HepG2 (cell line): ENCODE measurements around the gene ZNF221. TPM values are rescaled to one million over a fixed set of nuclear protein-coding genes. Genes with fewer than 3 reads are reported as not detected.

Experiments
- EZH2 ChIP-seq: conservative IDR thresholded peaks from 2 replicates; pipeline ENCODE4 v1.6.1; 2012; ENCODE audit warnings: mild to moderate bottlenecking, low read depth, low read length, moderate library complexity
- IRX3 ChIP-seq: sonication (generic); formaldehyde crosslinking; IDR thresholded peaks from 2 replicates; pipeline ENCODE4 v1.8.1; 2023; ENCODE audit warnings: mild to moderate bottlenecking, low read depth, missing genetic modification reagents, borderline replicate concordance
- KMT2B ChIP-seq: IDR thresholded peaks from 2 replicates; pipeline ENCODE4 v1.6.1; 2016; ENCODE audit warnings: missing genetic modification reagents, missing compliant biosample characterization
- MEF2D ChIP-seq: sonication (generic); formaldehyde crosslinking; IDR thresholded peaks from 2 replicates; pipeline ENCODE4 v1.5.1; 2020; ENCODE audit warnings: mild to moderate bottlenecking, missing genetic modification reagents
- NR2C2 ChIP-seq: sonication (generic); formaldehyde crosslinking; IDR thresholded peaks from 2 replicates; pipeline ENCODE4 v1.4.0; 2020; ENCODE audit warnings: missing genetic modification reagents, mild to moderate bottlenecking, moderate library complexity, borderline replicate concordance
- RBAK ChIP-seq: sonication (generic); formaldehyde crosslinking; IDR thresholded peaks from 2 replicates; pipeline ENCODE4 v1.5.1; 2020; ENCODE audit warnings: mild to moderate bottlenecking, missing genetic modification reagents
- THAP11 ChIP-seq: IDR thresholded peaks from 2 replicates; pipeline ENCODE4 v1.6.1; 2016; ENCODE audit warnings: missing biosample characterization, missing genetic modification reagents
- ZBTB1 ChIP-seq: sonication (generic); formaldehyde crosslinking; IDR thresholded peaks from 2 replicates; pipeline ENCODE4 v1.4.0; 2020; ENCODE audit warnings: missing genetic modification reagents, borderline replicate concordance
- ZBTB38 ChIP-seq: sonication (generic); formaldehyde crosslinking; IDR thresholded peaks from 2 replicates; pipeline ENCODE4 v1.5.1; 2020; ENCODE audit warnings: mild to moderate bottlenecking, missing genetic modification reagents
- ZKSCAN8 ChIP-seq: IDR thresholded peaks from 2 replicates; pipeline ENCODE4 v1.6.1; 2016; ENCODE audit warnings: borderline replicate concordance, missing genetic modification reagents, missing compliant biosample characterization
- ZNF121 ChIP-seq: sonication (generic); formaldehyde crosslinking; IDR thresholded peaks from 2 replicates; pipeline ENCODE4 v1.5.0; 2020; ENCODE audit warnings: mild to moderate bottlenecking, missing genetic modification reagents
- ZSCAN22 ChIP-seq: sonication (generic); formaldehyde crosslinking; IDR thresholded peaks from 2 replicates; pipeline ENCODE4 v1.4.0; 2020; ENCODE audit warnings: mild to moderate bottlenecking, missing genetic modification reagents
- polyA plus RNA-seq, 8 experiments: library from polyadenylated mRNA; depleted of rRNA in 3 of 8; stranded (reverse) in 7 of 8; unstranded in 1 of 8; fragments of >200 nt; fragmentation: Illumina TruSeq in 4 of 8; extraction: Trizol in 4 of 8; gene quantifications; 2 replicates each; pipeline versions ENCODE4 v1.2.1 to v1.2.3, GENCODE V29; 2011 to 2016; ENCODE audit warnings: low read depth in 4 of 8, missing spikeins in 1 of 8, mixed read lengths in 1 of 8; ENCODE audit not compliant: insufficient read depth in 1 of 8
- total RNA-seq, 5 experiments: library from RNA; depleted of rRNA; stranded (reverse); fragments of >200 nt; fragmentation: Illumina TruSeq; extraction: Trizol; gene quantifications; 2 replicates each; pipeline ENCODE4 v1.2.3, GENCODE V29; 2016; ENCODE audit warnings: low read depth in 1 of 5
- TF ChIP-seq, protein P1 (sequence below): sonication (generic); formaldehyde crosslinking; IDR thresholded peaks from 2 replicates; pipeline ENCODE4 v1.4.0; 2020; ENCODE audit warnings: missing genetic modification reagents, borderline replicate concordance
- TF ChIP-seq, protein P2 (sequence below): sonication (generic); formaldehyde crosslinking; IDR thresholded peaks from 2 replicates; pipeline ENCODE4 v1.4.0; 2020; ENCODE audit warnings: mild to moderate bottlenecking, missing genetic modification reagents
- TF ChIP-seq, protein P3 (sequence below), 2 experiments: sonication (generic) in 1 of 2; formaldehyde crosslinking in 1 of 2; IDR thresholded peaks; 2 replicates each; pipeline versions ENCODE4 v1.5.1 to v1.6.1; 2011 to 2020; ENCODE audit warnings: borderline replicate concordance in 1 of 2, low read depth in 1 of 2, low read length in 1 of 2, mild to moderate bottlenecking in 1 of 2, missing genetic modification reagents in 1 of 2, moderate library complexity in 1 of 2
- TF ChIP-seq, protein P4 (sequence below): sonication (generic); formaldehyde crosslinking; IDR thresholded peaks from 2 replicates; pipeline ENCODE4 v1.5.1; 2020; ENCODE audit warnings: missing genetic modification reagents, mild to moderate bottlenecking, borderline replicate concordance

The ZNF221 gene
- total and polyA plus RNA-seq, 2 of the 13 experiments (the other 11 are each of a cell fraction or from before 2014, with no cell fraction given) = 0.48 to 3.4 TPM

DNA sequence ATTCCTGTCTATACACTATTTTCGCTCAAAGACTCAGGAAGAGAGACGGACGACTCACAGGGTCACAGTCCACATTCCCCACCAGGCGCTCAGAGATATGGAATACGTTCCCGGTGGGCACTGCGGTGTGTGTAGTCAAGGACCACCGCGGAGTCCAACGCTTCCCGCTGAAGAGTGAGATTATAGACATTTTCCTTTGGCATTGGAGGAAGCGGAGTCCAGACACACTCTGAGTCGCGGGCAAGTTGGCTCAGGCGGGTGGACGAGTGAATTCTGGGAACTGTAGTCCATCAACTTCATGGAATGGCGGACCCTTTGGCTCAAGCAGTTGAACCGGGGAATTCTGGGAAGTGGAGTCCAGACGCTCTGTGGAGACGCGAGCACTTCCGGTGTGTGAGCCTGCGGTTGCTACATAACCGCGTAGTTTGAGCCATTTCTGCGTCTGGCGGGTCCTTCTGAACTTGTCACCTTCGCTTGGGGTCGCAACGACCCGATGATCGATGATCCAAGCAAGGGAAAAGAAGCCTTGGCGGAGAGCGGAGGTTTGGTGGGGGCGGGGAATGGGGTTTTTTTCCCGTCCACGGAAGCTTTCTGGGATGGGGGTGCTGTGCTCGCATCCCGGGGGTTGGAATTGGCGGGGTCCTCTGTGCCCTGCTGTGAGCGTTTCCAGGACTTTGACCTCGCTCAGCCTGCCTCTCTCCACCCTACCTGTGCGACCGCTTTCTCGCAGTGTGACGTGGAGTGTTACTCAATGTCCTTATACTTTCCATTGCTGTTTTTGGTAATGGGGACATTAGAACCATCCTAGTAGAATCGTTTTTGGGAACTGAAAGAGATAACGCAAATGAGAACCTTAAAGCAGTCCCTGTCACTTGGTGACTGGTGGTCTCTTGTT, 51.8 kb downstream of the ZNF221 start, which contains the start of gene ZNF230 (continued):
- TF ChIP-seq, protein P1, sequence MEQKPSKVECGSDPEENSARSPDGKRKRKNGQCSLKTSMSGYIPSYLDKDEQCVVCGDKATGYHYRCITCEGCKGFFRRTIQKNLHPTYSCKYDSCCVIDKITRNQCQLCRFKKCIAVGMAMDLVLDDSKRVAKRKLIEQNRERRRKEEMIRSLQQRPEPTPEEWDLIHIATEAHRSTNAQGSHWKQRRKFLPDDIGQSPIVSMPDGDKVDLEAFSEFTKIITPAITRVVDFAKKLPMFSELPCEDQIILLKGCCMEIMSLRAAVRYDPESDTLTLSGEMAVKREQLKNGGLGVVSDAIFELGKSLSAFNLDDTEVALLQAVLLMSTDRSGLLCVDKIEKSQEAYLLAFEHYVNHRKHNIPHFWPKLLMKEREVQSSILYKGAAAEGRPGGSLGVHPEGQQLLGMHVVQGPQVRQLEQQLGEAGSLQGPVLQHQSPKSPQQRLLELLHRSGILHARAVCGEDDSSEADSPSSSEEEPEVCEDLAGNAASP (CRISPR knock-in tag) = no peak
- TF ChIP-seq MEF2D (CRISPR knock-in tag) (no peak; the same call in 1 of the 2 replicates), EZH2 (no peak), ZKSCAN8 (CRISPR knock-in tag) (no peak), IRX3 (no peak), KMT2B (peak; percentile 82; the same call in 1 of the 2 replicates), NR2C2 (CRISPR knock-in tag) (peak; percentile 97), ZBTB38 (CRISPR knock-in tag) (no peak), ZSCAN22 (no peak), ZNF121 (no peak), RBAK (CRISPR knock-in tag) (no peak), ZBTB1 (no peak), THAP11 (CRISPR knock-in tag) (peak; percentile 99)
- TF ChIP-seq, protein P2, sequence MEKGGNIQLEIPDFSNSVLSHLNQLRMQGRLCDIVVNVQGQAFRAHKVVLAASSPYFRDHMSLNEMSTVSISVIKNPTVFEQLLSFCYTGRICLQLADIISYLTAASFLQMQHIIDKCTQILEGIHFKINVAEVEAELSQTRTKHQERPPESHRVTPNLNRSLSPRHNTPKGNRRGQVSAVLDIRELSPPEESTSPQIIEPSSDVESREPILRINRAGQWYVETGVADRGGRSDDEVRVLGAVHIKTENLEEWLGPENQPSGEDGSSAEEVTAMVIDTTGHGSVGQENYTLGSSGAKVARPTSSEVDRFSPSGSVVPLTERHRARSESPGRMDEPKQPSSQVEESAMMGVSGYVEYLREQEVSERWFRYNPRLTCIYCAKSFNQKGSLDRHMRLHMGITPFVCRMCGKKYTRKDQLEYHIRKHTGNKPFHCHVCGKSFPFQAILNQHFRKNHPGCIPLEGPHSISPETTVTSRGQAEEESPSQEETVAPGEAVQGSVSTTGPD (CRISPR knock-in tag) = no peak
- TF ChIP-seq, protein P3, sequence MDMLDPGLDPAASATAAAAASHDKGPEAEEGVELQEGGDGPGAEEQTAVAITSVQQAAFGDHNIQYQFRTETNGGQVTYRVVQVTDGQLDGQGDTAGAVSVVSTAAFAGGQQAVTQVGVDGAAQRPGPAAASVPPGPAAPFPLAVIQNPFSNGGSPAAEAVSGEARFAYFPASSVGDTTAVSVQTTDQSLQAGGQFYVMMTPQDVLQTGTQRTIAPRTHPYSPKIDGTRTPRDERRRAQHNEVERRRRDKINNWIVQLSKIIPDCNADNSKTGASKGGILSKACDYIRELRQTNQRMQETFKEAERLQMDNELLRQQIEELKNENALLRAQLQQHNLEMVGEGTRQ (IDR thresholded peaks at IDR 0.05; ENCODE audit: low read depth, low read length) = no peak
- TF ChIP-seq, protein P3 (CRISPR knock-in tag; IDR thresholded peaks at IDR 0.05; ENCODE audit: borderline replicate concordance) = no peak
- TF ChIP-seq, protein P4, sequence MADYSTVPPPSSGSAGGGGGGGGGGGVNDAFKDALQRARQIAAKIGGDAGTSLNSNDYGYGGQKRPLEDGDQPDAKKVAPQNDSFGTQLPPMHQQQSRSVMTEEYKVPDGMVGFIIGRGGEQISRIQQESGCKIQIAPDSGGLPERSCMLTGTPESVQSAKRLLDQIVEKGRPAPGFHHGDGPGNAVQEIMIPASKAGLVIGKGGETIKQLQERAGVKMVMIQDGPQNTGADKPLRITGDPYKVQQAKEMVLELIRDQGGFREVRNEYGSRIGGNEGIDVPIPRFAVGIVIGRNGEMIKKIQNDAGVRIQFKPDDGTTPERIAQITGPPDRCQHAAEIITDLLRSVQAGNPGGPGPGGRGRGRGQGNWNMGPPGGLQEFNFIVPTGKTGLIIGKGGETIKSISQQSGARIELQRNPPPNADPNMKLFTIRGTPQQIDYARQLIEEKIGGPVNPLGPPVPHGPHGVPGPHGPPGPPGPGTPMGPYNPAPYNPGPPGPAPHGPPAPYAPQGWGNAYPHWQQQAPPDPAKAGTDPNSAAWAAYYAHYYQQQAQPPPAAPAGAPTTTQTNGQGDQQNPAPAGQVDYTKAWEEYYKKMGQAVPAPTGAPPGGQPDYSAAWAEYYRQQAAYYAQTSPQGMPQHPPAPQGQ (CRISPR knock-in tag) = no peak
